ENCODE data around the gene RIMS4.

DNA sequence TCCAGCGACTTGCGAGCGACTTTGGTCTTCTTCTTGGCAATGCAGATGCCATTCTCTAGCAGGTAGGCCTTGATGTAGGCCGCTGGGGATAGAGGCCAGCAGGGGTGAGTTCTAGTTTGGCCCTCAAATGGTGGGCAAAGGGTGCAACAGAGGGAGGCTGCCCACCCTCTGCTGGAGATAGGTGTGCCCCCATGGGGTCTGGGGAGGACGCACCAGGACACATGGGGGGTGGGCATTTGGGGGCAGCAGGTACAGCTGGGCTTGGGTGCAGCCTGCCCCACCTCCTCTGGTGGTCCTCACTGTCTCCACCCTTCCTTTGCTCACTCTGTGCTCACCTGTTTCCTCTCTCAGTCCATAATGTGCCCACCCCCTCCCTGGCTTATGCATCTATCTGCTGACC, 53.4 kb downstream of the RIMS4 start:
- TF ChIP-seq GATA3 (IDR thresholded peaks at IDR 0.05; ENCODE audit: low read depth, low read length) (no peak), GATA2 (IDR thresholded peaks at IDR 0.05; ENCODE audit: low read depth, low read length) (no peak)

Data from SH-SY5Y (cell line).